GM12874 (cell line): ENCODE results near the gene GREM2.

Source experiments
- CTCF ChIP-seq: IDR thresholded peaks from 2 replicates; pipeline ENCODE4 v1.5.1; 2011; ENCODE audit warnings: low read depth, mild to moderate bottlenecking, control low read depth, low read length, moderate library complexity; ENCODE audit not compliant: insufficient read depth

Gene GREM2

GRCh38 chr1:240562111-240562590 is 49.8 kb downstream of the GREM2 start:
- no peak for TF ChIP-seq CTCF

DNA sequence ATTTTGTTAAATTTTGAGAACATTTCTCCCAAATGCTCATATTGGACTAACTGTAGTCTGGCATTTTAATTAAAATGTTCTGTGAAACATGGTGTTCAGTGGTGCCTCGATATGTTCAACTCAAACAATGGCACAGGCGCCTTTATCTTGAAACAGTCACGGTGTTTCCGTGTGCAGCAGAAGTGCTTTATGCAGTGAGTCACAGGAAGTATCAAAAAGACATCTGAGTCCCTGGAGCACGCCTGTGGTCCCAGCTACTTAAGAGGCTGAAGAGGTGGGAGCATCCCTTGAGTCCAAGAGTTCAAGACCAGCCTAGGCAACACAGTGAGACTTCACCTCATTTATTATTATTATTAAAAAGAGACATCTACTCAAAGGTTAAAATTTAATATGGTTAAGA is 52.2 kb downstream of the GREM2 start:
- no peak for TF ChIP-seq CTCF

DNA sequence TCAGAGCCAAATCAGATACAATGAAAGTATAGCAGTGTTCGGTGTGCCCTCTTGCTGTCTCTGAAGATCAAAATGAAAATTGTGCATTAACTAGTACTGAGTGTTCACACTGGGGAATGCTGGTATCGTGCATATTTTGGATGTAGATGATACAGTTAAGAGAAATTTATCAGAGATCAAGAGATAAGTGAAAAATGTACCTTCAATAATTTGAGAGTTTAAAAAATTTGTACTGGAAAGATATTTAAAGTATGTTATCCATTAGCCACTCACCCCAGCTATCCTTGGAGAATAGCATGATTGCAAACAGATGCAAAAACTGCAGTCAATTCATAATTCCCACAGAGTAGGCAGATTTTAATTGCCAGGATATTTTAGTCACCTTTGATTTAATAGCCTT is 56.4 kb downstream of the GREM2 start:
- no peak for TF ChIP-seq CTCF

- no peak for TF ChIP-seq CTCF
Observed at GRCh38 chr1:240553351-240553750, 58.6 kb downstream of the GREM2 start.

- TF ChIP-seq CTCF = no peak
Observed at GRCh38 chr1:240539769-240540414, 72.1 kb downstream of the GREM2 start.

- TF ChIP-seq CTCF = no peak
Observed at GRCh38 chr1:240538776-240539430, 73.1 kb downstream of the GREM2 start.

GRCh38 chr1:240533154-240533780 is 78.7 kb downstream of the GREM2 start:
- no peak for TF ChIP-seq CTCF
